Nephron (organoid): ENCODE data around the gene MEGF6.

ENCODE experiments used
- H3K27ac Mint-ChIP-seq, 3 experiments: 2 replicates each; pipeline ENCODE4 v1.8.0; 2020; ENCODE audit warnings: mixed read lengths in 3 of 3, mild to moderate bottlenecking in 2 of 3, moderate library complexity in 1 of 3
- H3K27me3 Mint-ChIP-seq: 2 replicates; pipeline ENCODE4 v1.8.0; 2021; ENCODE audit warnings: low read depth, mild to moderate bottlenecking, moderate library complexity, mixed read lengths
- H3K36me3 Mint-ChIP-seq: 2 replicates; pipeline ENCODE4 v1.8.0; 2020; ENCODE audit warnings: low read depth, mixed read lengths
- H3K4me1 Mint-ChIP-seq: 2 replicates; pipeline ENCODE4 v1.8.0; 2020; ENCODE audit warnings: mixed read lengths
- H3K4me3 Mint-ChIP-seq, 3 experiments: 2 replicates each; pipeline ENCODE4 v1.8.0; 2020; ENCODE audit warnings: mild to moderate bottlenecking in 3 of 3, mixed read lengths in 3 of 3, moderate library complexity in 2 of 3
- H3K9me3 Mint-ChIP-seq: 2 replicates; pipeline ENCODE4 v1.8.0; 2020; ENCODE audit warnings: mixed read lengths
- TF ChIP-seq, protein P1 (sequence below), 3 experiments: fragments of 200-600 bp; sonication (generic); IDR thresholded peaks; one replicate each; pipeline ENCODE4 v1.5.0; 2021; ENCODE audit warnings: antibody characterized with exemption in 3 of 3; ENCODE audit not compliant: unreplicated experiment in 3 of 3

The MEGF6 gene

DNA sequence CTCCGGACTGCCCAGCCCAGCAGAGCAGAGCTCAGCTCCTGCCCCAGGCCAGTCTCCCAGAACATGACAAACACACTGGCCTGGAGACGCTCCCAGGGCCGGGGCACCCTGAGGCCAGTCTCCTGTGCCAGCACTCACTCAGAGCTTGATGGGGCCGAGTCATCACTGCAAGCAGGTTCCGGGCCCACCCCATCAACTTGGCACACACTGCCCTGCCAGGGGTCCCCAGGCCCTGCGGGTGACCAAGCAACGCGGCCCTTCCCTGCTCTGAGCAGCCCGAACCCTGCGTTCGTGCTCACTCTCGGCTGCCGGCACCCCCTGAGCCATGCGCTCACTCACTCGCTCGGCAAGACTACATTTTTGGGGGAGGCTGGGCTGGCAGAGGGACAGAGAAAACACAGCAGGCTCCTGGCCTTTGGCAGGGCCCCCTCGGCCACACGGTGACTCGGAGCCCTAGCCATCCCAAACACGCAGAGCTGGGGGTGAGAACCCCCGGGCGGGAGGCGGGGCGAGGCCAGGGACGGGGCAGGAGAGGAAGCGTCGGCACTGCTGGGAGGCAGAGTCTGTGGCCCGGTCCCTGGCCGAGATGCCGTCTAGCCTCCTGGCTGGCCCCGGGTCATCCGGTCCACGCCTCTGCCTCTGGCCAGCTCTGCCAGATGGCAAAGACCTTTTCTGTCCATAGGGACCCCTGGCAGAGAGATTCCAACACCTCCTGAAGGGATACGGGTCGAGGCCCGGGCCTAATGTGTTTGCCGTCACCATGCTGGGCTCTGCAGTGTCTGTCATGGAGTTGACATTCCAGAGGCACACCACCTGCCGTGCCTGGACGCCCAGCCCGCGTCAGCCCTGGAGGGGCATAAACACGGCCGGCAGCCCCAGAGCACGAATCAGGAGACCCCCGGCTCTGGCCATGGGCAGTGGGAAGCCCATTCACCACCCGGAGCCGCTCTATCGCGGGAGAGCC is 68.0 kb downstream of the MEGF6 start:
- Mint-ChIP-seq H3K36me3 (no peaks in the 10 kb centered on the region), H3K27ac (no peak overlapping the region), H3K4me1 (peaks cover 30% of the 10 kb centered on the region), H3K9me3 (no peaks in the 10 kb centered on the region), H3K4me3 (no peak overlapping the region), H3K27me3 (peaks cover 8% of the 10 kb centered on the region)
- TF ChIP-seq, protein P1, sequence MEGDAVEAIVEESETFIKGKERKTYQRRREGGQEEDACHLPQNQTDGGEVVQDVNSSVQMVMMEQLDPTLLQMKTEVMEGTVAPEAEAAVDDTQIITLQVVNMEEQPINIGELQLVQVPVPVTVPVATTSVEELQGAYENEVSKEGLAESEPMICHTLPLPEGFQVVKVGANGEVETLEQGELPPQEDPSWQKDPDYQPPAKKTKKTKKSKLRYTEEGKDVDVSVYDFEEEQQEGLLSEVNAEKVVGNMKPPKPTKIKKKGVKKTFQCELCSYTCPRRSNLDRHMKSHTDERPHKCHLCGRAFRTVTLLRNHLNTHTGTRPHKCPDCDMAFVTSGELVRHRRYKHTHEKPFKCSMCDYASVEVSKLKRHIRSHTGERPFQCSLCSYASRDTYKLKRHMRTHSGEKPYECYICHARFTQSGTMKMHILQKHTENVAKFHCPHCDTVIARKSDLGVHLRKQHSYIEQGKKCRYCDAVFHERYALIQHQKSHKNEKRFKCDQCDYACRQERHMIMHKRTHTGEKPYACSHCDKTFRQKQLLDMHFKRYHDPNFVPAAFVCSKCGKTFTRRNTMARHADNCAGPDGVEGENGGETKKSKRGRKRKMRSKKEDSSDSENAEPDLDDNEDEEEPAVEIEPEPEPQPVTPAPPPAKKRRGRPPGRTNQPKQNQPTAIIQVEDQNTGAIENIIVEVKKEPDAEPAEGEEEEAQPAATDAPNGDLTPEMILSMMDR (IDR thresholded peaks at IDR 0.05; ENCODE audit: unreplicated experiment in 3 of 3), result no peak

DNA sequence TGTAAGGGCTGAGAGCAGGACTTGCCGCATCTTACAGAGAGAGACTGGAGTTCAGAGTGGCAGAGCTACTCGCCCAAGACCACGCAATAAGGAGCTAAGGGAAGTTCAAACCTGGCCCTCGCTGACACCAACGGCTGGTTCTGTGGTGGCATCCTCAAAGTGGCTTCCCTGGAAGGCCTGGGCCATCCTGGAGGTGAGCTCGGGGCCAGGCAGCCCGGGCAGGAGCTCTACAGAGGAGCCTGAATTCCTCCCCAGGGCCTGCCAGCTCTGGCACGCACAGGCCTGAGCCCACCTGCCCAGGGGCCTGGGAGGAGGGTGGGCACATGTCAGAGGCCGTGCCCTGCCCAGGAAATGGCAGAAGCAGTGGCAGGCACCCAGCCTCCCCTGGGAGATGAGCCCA is 68.6 kb downstream of the MEGF6 start:
- H3K4me1 Mint-ChIP-seq, result peaks cover 29% of the 10 kb centered on the region
- H3K36me3 Mint-ChIP-seq, result no peaks in the 10 kb centered on the region
- peaks cover 8% of the 10 kb centered on the region for H3K27me3 Mint-ChIP-seq
- H3K4me3 Mint-ChIP-seq, result no peak overlapping the region
- TF ChIP-seq, protein P1 (IDR thresholded peaks at IDR 0.05; ENCODE audit: unreplicated experiment in 3 of 3), result no peak
- H3K9me3 Mint-ChIP-seq, result no peaks in the 10 kb centered on the region
- H3K27ac Mint-ChIP-seq, result no peak overlapping the region

DNA sequence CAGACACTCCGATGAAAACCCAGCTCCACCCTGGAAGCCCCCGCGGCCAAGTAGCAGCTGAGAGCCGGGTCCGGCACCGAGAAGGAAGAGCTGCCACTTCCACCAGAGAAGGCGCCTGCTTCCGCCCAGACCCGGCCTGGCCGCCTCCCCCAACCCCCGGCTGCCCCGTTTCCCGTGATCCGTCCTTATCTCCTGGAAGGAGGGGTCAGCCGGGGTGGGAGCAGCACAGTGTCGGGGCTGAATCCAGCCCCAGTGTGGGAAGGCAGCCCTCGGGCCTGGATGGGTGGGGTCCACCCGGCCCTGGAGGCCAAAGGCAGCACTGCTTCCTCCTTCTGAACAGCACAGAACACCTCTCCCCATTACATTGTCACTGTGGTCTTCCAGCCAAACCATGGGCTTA is 69.4 kb downstream of the MEGF6 start:
- Mint-ChIP-seq H3K4me1 (peaks cover 26% of the 10 kb centered on the region), H3K36me3 (no peaks in the 10 kb centered on the region), H3K9me3 (no peaks in the 10 kb centered on the region), H3K27me3 (peaks cover 8% of the 10 kb centered on the region), H3K27ac (no peak overlapping the region), H3K4me3 (no peak overlapping the region)
- TF ChIP-seq, protein P1 (IDR thresholded peaks at IDR 0.05; ENCODE audit: unreplicated experiment in 3 of 3), result no peak

DNA sequence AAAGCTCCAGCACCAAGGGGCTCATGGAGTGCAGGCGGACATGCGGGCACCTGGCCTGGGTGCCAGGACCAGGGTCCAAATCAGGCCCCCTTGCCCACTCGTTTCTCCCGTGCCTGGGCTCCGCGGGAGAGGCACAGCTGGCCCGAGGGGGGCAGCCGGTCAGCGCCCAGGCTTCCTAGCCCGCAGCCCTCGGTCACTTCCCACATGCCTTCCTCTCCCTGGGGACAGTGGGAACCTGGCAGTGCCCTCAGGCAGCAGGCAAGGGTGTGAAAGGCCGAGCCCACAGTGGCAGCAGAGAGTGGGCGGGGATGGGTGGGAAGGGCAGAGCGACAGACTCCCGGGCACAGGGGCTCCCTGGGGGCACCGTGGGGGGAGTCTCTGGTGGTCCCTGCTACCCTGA is 69.8 kb downstream of the MEGF6 start:
- H3K36me3 Mint-ChIP-seq, result no peaks in the 10 kb centered on the region
- no peak overlapping the region for H3K4me3 Mint-ChIP-seq
- H3K27me3 Mint-ChIP-seq, result peaks cover 8% of the 10 kb centered on the region
- TF ChIP-seq, protein P1 (IDR thresholded peaks at IDR 0.05; ENCODE audit: unreplicated experiment in 3 of 3), result no peak
- no peaks in the 10 kb centered on the region for H3K9me3 Mint-ChIP-seq
- H3K4me1 Mint-ChIP-seq, result peaks cover 26% of the 10 kb centered on the region
- no peak overlapping the region for H3K27ac Mint-ChIP-seq

DNA sequence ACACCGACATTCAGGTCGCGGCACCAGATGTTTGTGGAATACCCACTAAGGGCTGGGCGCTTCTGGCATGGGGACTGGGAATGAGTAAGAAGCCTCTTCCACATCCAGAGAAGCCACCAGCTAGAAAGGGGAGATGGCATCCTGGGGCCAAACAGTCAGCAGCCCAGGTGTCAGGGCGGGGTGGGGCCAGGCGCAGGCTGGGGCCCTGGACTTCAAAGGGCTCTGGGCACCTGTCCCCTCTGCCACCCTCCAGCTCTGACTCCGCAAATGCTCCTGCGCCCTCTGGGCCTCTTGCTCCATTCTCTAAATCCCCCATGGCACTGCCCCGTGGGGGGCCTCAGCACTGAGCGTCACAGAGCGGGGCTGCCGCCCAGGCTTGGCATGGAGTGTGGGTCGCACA is 70.4 kb downstream of the MEGF6 start:
- H3K27ac Mint-ChIP-seq, result peak overlapping the region in 2 of 3 experiments; percentile 60 to 66
- H3K36me3 Mint-ChIP-seq, result no peaks in the 10 kb centered on the region
- no peak overlapping the region for H3K4me3 Mint-ChIP-seq
- peaks cover 21% of the 10 kb centered on the region for H3K4me1 Mint-ChIP-seq
- H3K9me3 Mint-ChIP-seq, result no peaks in the 10 kb centered on the region
- H3K27me3 Mint-ChIP-seq, result peaks cover 6% of the 10 kb centered on the region
- TF ChIP-seq, protein P1 (IDR thresholded peaks at IDR 0.05; ENCODE audit: unreplicated experiment in 3 of 3), result no peak
